ENCODE data around the gene DCAF8L2.

- no peak for TF ChIP-seq POLR2AphosphoS5 (IDR thresholded peaks at IDR 0.05; ENCODE audit: insufficient read depth in 1 of 2, low read depth in 1 of 2)
- no peak for TF ChIP-seq CTCF (IDR thresholded peaks at IDR 0.05)
These were observed 8.2 kb downstream of the DCAF8L2 start for GRCh38 chrX:27598312-27598711.
